Skeletal muscle tissue (tissue), 4 donors: ENCODE measurements around the gene ALPK3. TPM values are rescaled to one million over a fixed set of nuclear protein-coding genes. Genes with fewer than 3 reads are reported as not detected.

Experiments used
- H3K27ac ChIP-seq: one replicate; pipeline ENCODE4 v1.7.0; 2013; ENCODE audit warnings: mild to moderate bottlenecking, low read depth, low read length, inconsistent platforms
- H3K27me3 ChIP-seq, 3 donors: one replicate each; pipeline ENCODE4 v1.7.0; 2013; ENCODE audit warnings: low read length in 3 of 3; ENCODE audit not compliant: control insufficient read depth in 3 of 3, insufficient read depth in 3 of 3
- H3K36me3 ChIP-seq, 3 donors: one replicate each; pipeline ENCODE4 v1.7.0; 2013; ENCODE audit warnings: low read length in 3 of 3; ENCODE audit not compliant: control insufficient read depth in 3 of 3, insufficient read depth in 3 of 3
- H3K4me1 ChIP-seq, 3 donors: one replicate each; pipeline ENCODE4 v1.7.0; 2013; ENCODE audit warnings: low read length in 3 of 3, mild to moderate bottlenecking in 3 of 3; ENCODE audit not compliant: control insufficient read depth in 3 of 3, insufficient read depth in 3 of 3
- H3K4me3 ChIP-seq, 3 donors: one replicate each; pipeline ENCODE4 v1.7.0; 2013; ENCODE audit warnings: low read length in 3 of 3
- H3K9ac ChIP-seq, 3 donors: one replicate each; pipeline ENCODE4 v1.7.0; 2013; ENCODE audit warnings: low read length in 3 of 3, mild to moderate bottlenecking in 3 of 3, moderate library complexity in 2 of 3, low read depth in 1 of 3
- H3K9me3 ChIP-seq, 3 donors: one replicate each; pipeline ENCODE4 v1.7.0; 2013; ENCODE audit warnings: low read length in 3 of 3; ENCODE audit not compliant: control insufficient read depth in 3 of 3
- total RNA-seq: library from RNA; depleted of rRNA; stranded (reverse); fragments of >200 nt; gene quantifications from one replicate; pipeline ENCODE4 v1.2.3, GENCODE V29; 2014
- donor health status: Osteomylitis.

Gene ALPK3
- total RNA-seq, 1 donor from 2014 or later: 33.4 TPM

DNA sequence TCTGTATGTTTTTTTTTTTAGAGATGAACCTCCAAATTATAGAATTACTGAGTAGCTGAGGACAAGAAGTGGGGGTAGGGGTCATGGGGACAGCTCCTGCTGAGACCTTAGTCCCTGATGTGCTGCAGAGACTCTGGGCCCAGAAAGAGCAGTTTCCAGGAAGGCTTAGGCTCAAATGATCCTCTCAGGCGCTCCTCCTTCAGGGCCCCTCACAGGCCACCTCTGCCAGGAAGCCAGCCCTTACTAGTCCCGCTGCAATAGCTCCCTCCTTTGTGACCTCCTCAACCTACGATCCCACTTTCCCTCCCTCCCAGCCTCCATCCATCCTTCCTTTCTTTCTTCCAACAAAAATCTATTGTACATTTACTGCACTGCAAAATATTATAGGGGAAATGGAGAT, 91.9 kb downstream of the ALPK3 start:
- no peak overlapping the region for H3K4me3 ChIP-seq
- H3K27me3 ChIP-seq: no peaks in the 10 kb centered on the region
- H3K9me3 ChIP-seq: no peaks in the 10 kb centered on the region
- no peak overlapping the region for H3K9ac ChIP-seq
- H3K4me1 ChIP-seq: peaks cover 42 to 51% (median 46%) of the 10 kb centered on the region in 3 donors
- no peak overlapping the region for H3K27ac ChIP-seq
- no peaks in the 10 kb centered on the region for H3K36me3 ChIP-seq

DNA sequence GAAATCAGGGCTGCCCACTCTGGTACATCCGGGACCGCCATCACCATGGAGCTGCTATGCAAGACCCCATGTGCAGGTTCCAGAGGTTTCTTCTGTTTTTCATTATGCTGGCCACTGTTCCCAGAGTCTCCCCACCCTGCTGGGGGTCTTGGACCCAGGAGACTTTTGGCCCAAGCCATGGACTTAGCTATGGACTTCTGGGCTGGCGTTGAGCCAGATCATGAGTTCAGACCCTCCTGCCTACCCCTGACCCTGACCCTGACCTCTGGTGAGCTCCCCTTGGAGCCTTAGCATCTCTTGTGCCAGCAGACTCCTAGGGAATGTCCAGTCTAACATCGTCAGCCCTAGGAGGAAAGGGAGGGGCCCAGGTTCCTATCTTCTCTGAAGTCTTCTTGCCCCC, 92.6 kb downstream of the ALPK3 start:
- Histone ChIP-seq H3K4me1 (peaks cover 41 to 51% (median 46%) of the 10 kb centered on the region in 3 donors), H3K4me3 (no peak overlapping the region), H3K9ac (no peak overlapping the region), H3K27me3 (no peaks in the 10 kb centered on the region), H3K9me3 (no peaks in the 10 kb centered on the region), H3K36me3 (no peaks in the 10 kb centered on the region), H3K27ac (no peak overlapping the region)

DNA sequence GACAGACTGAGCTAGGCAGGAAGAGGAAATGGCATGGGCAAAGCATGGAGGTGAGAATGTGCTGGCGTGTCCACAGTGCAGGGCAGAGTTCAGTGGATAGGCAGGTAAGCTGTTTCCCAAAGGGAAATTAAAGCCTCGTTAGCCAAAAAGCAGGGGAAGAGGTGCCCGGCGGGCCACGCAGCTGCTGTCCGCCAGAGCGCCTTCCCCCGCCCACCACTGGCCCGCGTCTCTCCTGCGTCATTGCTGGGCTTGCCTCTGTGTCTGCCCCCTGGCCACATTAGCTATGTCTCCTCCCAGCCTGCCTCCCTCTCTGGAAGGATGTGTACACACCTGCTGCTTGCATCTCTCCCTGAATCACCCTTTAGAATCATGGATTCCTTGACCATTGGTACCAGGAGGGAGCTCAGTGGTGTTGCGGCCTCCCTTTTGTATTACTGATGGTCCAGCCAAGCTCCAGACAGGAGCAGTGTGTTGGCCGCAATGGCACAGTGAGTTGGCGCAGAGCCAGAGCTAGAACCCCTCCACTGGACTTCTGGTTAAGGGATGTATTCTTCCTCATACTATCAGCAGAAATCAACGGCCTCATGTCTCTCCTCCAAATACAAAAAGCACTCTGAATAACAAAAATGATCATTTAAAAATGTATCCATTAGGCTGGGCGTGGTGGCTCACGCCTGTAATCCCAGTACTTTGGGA, 93.9 kb downstream of the ALPK3 start:
- peaks cover 44 to 53% (median 48%) of the 10 kb centered on the region in 3 donors for H3K4me1 ChIP-seq

DNA sequence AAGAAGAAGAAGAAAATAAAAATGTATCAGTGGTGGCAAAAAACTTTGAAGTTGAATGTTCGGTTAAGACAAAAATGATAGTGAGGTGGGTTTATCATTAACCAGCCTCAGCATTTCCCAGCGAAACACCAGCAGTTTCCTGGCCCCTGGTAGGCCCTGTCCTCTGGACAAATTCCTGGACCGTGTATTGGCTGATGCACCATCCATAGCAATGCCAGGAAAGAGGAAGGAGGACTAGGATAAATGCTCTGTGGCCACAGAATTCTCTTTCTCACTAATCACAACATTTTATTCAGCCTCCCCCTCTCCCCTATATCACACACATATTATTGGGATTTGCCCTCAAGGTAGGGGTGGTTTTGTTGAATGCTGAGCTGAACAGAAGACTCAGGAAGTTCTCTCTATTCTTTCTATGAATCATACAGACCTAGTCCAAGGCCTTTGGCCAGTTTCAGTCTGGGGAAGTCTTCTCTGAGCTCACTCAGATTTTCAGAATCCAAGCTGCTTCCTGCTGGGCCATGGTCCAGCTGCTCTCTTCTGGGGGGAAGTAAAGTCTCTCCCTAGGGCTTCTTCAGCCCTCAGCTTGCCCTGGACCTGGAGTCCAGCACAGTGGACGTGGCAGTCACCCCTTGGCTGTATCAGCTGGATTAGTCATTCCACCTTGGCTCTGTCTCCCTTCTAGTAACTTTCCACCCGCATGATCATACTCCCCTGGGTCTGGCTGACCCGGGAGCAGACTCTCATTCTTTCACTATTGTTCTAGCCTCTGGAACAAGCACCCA, 94.9 kb downstream of the ALPK3 start:
- peak overlapping the region; percentile 85 for H3K27ac ChIP-seq
- peak overlapping the region; percentile 8 to 58 (median 46) for H3K4me3 ChIP-seq
- peaks cover 44 to 53% (median 48%) of the 10 kb centered on the region in 3 donors for H3K4me1 ChIP-seq
- H3K27me3 ChIP-seq: no peaks in the 10 kb centered on the region
- peak overlapping the region; percentile 50 to 63 (median 54) for H3K9ac ChIP-seq
- no peaks in the 10 kb centered on the region for H3K36me3 ChIP-seq
- H3K9me3 ChIP-seq: no peaks in the 10 kb centered on the region

More for the DNA sequence above, 93.9 kb downstream of the ALPK3 start:
- Histone ChIP-seq H3K4me3 (no peak overlapping the region), H3K9me3 (no peaks in the 10 kb centered on the region), H3K36me3 (no peaks in the 10 kb centered on the region), H3K27ac (peak overlapping the region; percentile 85), H3K9ac (no peak overlapping the region), H3K27me3 (no peaks in the 10 kb centered on the region)

DNA sequence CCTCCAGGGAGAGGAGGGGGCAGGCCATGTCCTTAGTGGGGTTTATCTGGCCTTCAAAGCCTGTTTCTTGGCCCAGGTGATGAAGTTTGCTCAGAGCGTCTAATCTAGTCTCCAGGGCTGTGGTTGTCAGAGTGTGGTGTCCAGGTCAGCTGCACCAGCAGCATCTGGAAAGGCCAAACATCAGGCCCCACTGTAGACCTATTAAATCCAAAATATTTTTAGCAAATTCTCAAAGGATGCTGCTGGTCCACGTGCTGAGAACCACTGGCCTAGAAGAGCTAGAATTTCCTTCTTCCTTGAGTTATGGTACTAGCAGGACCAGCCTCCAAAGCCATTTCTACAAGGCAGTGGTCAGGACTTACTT, 96.2 kb downstream of the ALPK3 start:
- Histone ChIP-seq H3K4me3 (peak overlapping the region in 1 of 3 donors; percentile 19), H3K4me1 (peaks cover 44 to 53% (median 48%) of the 10 kb centered on the region in 3 donors), H3K36me3 (no peaks in the 10 kb centered on the region), H3K9ac (peak overlapping the region in 1 of 3 donors; percentile 54), H3K9me3 (no peaks in the 10 kb centered on the region), H3K27me3 (no peaks in the 10 kb centered on the region), H3K27ac (peak overlapping the region; percentile 85)

DNA sequence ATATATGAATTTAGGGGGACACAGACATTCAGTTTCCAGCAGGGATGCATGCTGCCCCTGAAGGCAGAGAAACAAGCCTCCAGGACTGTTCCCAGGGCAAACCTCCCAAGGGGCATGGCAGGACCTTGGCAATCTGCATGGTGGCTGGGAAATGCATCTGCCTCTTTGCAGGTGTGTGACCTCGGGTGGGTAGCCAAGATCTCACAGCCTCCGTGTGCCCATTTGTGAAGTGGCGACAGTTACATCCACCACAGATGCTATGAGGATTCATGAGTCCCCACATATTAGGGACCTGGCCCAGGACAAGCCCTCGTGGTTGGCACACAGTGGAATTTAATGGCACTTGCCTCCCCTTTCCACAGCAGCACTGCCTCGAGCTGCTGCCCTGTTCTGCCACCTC, 97.2 kb downstream of the ALPK3 start:
- Histone ChIP-seq H3K4me3 (peak overlapping the region in 1 of 3 donors; percentile 49), H3K27ac (peak overlapping the region; percentile 85), H3K9me3 (no peaks in the 10 kb centered on the region), H3K27me3 (no peaks in the 10 kb centered on the region), H3K36me3 (no peaks in the 10 kb centered on the region), H3K4me1 (peaks cover 44 to 53% (median 48%) of the 10 kb centered on the region in 3 donors), H3K9ac (peak overlapping the region; percentile 20 to 76 (median 25))

DNA sequence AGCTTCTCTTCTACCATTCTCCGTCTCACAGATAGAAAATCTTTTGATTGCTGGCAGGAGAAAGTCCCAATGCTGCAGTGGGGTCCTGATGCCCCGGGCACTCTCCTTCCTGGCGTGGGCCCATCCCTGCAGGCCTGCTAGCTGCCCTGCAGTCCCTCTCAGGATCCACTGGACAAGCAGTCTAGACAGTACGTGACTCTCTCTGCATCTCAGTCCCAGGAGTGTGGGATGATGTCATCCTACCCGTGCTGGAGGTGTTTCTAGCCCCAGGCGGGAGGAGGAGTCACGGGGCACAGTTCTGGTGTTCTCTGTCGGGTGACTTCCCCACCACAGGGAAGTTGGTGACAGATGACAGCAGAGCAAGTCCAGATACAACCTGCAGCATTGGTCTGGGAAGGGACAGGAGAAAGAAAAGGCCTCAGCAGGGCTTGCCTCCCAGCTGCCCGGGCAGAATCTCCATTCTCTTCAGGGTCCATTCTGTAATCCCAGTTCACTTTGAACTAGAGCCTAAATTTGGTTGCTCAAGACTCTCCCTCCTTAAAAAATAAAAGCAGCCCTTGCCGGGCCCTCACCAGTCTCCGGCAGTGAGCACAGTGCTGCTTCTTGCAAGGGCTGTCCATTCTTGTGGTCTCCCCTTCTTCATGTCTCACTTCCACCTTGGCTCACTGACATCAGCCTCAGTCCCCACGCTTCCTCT, 97.9 kb downstream of the ALPK3 start:
- peak overlapping the region; percentile 85 for H3K27ac ChIP-seq
- H3K36me3 ChIP-seq: no peaks in the 10 kb centered on the region
- H3K9me3 ChIP-seq: no peaks in the 10 kb centered on the region
- H3K9ac ChIP-seq: peak overlapping the region; percentile 27 to 76 (median 51)
- H3K4me3 ChIP-seq: peak overlapping the region; percentile 9 to 49 (median 23)
- no peaks in the 10 kb centered on the region for H3K27me3 ChIP-seq
- H3K4me1 ChIP-seq: peaks cover 44 to 50% (median 48%) of the 10 kb centered on the region in 3 donors

DNA sequence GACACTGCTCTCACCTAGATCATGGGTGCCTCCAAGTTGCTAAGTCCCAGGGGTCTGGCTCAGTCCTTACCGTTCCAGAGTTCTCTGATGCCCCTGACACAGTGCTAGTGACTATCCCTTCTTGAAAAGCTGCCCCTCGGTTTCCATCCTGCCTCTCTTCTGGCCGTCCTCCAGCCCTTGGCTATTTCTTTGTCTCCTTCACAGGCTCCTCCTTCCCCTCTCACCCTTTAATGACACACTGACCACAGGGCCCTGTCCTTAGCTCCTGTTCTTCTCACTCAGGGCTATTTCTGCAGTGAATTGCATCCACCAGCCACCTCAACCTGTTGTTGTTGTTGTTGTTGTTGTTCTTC, 98.4 kb downstream of the ALPK3 start:
- Histone ChIP-seq H3K4me3 (no peak overlapping the region), H3K9me3 (no peaks in the 10 kb centered on the region), H3K27ac (peak overlapping the region; percentile 85), H3K9ac (peak overlapping the region in 2 of 3 donors; percentile 51 to 76), H3K27me3 (no peaks in the 10 kb centered on the region), H3K36me3 (no peaks in the 10 kb centered on the region), H3K4me1 (peaks cover 44 to 50% (median 48%) of the 10 kb centered on the region in 3 donors)

DNA sequence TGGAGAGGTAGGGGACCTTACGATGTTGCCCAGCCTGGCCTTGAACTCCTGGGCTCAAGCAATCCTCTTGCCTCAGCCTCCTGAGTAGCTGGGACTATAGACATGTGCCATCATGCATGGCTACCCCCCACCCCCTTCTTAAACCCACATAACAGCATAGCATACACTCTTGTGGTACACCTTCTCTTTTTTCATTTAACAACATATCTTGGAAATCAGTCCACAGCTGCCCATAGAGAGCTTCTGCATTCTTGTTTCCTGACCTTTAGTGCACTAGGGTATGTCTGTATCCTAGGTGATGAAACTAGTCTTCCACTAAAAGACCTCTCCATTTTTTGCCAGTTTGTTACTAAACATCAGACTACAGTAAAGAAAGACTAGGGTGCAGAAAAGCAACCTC, 100.3 kb downstream of the ALPK3 start:
- no peak overlapping the region for H3K9ac ChIP-seq
- H3K27me3 ChIP-seq: no peaks in the 10 kb centered on the region
- no peak overlapping the region for H3K4me3 ChIP-seq
- peaks cover 25 to 34% (median 30%) of the 10 kb centered on the region in 3 donors for H3K4me1 ChIP-seq
- H3K36me3 ChIP-seq: no peaks in the 10 kb centered on the region
- H3K9me3 ChIP-seq: no peaks in the 10 kb centered on the region
- no peak overlapping the region for H3K27ac ChIP-seq
